GM21528 (cell line): Measurements from ENCODE around the gene ZC3H12A.

Experiments
- ATAC-seq: cut with Tn5 transposase; IDR thresholded peaks from one replicate; pipeline ENCODE4 v1.9.1; 2021; ENCODE audit warnings: mild to moderate bottlenecking, moderate library complexity; ENCODE audit not compliant: unreplicated experiment, low FRiP score

The ZC3H12A gene

DNA sequence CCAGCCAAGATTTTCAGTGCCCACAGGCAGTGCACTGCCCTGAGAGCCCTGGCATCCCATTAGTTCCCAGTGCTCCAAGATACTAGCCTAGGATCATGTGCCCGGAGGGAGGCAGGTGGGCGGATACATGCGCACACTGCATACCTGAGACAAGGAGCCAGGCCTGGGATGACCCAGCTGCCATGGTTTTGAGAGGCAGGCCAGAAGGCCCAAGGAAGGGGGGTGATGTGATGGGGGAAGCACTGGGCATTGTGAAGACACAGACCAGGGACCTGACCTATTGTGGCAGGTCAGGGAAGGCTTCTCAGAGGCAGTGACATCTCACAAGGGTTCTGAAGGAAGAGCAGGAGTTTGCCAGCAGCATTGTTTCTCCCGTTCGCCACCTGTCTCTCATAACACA is 3.6 kb downstream of the ZC3H12A start:
- ATAC-seq: no peak

DNA sequence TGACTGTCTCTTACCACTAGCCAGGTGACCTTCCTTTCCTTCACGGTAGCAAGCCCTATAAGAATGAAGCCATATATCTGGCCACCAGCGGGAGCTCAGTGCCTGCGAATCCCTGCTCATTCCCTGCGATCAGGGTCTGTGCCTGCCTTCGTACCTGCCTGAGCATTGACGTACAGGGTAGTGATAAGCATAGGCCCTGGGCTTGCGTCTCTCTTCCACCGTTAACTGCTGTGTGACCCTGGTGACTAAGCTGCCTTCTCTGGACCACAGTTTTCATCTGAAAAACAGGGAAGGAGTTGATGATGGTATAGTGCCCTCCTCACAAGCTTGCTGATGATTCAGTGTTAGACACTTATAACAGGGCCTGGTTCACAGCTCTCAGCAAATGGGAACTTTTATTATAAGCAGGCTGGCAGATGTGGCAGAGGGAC is 4.1 kb downstream of the ZC3H12A start:
- no peak for ATAC-seq

DNA sequence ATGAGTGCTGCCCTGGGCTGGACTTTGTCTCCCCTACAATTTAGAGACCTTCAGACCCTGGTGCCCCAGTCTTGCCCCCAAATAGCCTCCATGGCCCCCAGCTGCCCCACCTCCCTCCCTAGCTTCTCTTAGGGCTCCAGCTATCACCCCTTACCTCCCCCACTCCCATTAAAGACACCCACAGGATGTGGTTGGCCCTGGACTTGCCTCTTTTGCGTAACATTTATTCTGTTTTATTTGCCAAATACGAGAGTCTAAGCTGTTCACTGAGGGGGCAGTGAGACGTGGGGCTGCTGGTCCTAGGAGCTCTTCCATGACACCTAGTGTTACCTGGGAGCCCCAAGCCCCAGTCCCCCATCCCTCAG is 4.5 kb downstream of the ZC3H12A start:
- ATAC-seq: no peak

DNA sequence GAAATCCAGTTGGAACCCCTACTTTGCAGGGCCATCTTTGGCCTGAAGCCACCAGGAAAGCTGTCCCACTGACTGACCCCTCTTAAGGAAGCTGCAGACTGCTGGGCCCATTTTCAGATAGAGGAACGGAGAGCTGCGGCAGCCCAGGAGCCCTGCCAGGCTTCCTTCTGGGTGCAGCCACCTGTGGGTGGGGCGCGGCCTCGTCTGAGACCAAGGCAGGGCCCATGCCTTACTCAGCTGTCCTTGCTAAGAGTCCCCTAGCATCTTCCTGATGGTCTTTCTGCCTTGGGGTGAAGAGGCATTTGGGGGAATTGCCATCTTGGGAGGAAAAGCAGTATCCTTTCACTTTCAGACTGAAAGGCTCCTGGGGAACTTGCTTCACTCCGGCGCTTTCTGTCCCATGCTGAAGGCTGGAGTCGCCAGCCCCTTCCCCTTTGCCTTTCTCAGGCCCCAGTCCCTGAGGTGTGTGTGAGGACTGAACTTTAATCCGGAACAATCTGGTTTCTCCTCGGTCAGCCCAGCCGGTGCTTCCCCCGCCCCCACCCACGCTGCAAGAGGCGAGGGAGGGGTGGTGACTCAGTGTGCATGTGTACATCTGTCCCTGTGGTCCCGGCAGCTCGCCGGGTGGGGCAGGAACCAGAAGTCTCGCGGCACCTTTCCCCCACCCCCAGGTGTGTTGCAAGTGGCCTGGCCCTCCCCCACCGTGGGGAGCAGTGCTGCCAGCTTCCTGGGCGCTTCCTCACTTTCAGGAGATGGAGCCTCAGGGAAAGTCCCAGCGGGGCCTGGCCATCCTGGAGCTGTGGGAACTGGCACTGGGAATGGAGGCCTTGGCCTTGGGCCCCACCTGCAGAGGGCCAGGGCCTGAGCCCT is 5.1 kb downstream of the ZC3H12A start:
- no peak for ATAC-seq

DNA sequence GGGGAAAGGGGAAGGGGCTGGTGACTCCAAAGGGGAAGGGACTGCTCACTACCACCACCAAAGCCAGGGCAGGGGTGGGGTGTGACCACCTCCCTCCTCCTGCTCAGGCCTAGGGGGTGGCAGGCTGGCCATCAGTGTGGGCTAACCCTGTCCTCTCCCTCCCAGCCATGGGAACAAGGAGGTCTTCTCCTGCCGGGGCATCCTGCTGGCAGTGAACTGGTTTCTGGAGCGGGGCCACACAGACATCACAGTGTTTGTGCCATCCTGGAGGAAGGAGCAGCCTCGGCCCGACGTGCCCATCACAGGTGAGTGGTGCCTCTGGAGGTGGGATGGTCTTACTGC is 5.7 kb downstream of the ZC3H12A start:
- no peak for ATAC-seq

DNA sequence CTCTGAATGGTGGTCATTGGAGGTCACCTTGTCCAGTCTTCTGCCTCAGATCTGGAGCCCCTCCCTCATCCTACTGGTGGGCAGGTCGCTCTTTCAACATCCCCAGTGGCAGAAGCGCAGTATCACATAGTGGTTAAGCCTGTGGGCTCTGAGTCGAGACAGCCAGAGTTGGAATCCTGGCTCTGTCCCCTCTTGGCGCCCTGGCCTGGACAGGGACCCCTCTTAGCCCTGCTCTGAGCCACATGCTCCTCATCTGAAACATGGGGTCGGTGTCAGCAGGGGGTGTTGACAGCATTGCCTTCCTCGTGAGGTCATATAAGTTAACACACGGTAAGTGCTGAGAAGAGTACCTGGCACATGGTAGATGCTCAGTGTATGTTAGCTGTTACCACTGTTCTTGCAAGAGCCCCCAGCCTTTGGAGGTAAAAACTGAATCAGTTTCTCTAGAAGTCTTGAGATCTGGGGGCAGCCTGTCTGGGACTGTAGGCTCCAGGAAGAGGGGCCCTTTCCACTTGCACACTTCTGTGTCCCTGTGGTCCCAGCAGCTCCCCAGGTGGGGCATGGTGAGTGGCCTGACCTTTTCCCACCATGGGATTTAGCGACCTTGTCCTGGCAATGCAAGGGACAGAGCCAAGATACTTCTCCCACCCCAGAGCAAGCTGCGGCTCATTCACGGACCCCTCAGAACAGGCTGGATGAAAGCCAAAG is 6.4 kb downstream of the ZC3H12A start:
- no peak for ATAC-seq

DNA sequence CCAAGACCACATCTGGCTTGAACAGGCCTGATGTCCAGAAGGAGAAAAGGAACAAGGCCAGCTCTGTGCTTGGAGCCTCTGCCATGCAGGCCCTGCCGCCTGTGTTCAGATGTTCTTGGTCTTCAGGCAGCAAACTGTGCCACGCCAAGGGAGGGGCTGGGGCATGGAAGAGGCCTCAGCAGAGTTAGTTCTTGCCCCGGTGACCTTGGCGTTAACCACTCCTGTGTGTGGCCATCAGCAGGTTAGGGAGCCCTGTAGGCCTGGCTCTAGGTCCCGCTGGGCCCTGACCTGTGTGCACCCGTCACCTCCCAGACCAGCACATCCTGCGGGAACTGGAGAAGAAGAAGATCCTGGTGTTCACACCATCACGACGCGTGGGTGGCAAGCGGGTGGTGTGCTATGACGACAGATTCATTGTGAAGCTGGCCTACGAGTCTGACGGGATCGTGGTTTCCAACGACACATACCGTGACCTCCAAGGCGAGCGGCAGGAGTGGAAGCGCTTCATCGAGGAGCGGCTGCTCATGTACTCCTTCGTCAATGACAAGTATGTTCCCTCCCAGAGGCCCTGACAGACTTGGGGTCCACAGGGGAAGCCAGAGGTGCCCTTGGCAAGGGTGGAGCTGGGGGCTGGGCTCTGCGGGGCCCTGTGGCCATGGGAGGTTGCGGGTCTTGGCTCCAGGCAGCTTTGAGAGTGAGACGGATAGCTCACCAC is 7.1 kb downstream of the ZC3H12A start:
- ATAC-seq: no peak

DNA sequence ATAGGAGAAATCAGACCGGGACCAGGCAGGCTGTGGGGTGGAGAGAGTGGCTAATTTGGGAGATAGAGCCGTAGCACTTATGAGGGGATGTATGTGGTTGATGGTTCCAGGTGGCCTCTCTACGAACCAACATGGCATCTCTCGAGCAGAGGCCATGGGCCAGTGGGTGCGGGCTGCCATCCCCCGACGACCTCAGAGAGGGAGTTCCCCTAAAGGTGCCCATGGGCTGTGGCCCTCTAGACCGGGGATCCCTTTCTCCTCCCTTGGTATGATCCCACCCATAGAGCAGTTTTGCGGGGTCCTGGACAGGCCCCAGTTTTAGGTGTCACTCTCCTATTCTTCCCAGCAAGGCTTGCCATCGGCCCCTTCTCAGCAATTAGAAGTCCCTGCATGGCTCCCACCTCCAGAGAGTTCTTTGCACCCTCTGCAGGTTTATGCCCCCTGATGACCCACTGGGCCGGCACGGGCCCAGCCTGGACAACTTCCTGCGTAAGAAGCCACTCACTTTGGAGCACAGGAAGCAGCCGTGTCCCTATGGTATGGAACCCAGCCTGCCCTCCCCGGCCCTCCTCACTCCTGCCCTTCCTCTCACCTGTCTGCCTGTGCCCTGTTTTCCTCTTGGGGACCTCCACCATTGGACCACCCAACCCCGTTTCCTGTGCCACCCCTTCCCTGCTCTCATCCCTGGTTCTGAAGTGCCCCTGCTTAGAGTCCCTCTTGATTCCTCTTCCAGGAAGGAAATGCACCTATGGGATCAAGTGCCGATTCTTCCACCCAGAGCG is 7.8 kb downstream of the ZC3H12A start:
- no peak for ATAC-seq

DNA sequence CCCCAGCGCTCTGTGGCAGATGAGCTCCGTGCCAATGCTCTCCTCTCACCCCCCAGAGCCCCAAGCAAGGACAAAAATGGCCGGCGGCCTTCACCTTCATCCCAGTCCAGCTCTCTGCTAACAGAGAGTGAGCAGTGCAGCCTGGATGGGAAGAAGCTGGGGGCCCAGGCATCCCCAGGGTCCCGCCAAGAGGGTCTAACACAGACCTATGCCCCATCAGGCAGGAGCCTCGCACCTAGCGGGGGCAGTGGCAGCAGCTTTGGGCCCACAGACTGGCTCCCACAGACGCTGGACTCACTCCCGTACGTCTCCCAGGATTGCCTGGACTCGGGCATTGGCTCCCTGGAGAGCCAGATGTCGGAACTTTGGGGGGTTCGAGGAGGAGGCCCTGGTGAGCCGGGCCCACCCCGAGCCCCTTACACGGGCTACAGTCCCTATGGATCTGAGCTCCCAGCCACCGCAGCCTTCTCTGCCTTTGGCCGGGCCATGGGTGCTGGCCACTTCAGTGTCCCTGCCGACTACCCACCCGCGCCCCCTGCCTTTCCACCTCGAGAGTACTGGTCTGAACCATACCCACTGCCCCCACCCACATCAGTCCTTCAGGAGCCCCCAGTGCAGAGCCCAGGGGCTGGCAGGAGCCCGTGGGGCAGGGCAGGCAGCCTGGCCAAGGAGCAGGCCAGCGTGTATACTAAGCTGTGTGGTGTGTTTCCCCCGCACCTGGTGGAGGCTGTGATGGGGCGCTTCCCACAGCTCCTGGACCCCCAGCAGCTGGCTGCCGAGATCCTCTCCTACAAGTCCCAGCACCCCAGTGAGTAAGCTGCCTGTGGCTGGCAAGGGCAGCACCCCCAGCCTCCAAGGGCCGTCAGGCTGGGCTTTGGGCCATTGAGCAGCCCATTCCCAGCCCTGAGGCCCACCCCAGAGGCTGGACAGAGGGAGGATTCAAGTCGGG is 8.7 kb downstream of the ZC3H12A start:
- ATAC-seq: no peak

DNA sequence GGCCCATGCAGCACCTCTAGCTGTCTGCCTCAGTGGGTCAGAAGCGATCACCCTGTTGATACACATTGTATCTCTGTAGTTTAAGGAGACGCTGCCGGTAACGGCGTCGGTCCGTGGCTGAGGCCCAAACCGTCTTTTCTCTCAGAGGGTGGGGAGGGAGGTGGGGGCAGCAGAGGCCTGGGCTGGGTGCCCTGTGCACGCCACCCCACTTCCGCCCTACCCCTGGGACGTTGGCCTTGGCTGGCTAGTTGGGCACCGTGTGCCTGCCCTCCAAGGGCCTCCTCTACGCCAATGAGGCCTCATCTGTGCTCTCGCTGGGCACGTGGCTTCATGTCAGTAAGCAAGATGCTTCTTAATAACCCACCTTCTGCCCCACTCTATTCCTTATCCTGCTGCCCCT is 9.4 kb downstream of the ZC3H12A start:
- ATAC-seq: no peak

DNA sequence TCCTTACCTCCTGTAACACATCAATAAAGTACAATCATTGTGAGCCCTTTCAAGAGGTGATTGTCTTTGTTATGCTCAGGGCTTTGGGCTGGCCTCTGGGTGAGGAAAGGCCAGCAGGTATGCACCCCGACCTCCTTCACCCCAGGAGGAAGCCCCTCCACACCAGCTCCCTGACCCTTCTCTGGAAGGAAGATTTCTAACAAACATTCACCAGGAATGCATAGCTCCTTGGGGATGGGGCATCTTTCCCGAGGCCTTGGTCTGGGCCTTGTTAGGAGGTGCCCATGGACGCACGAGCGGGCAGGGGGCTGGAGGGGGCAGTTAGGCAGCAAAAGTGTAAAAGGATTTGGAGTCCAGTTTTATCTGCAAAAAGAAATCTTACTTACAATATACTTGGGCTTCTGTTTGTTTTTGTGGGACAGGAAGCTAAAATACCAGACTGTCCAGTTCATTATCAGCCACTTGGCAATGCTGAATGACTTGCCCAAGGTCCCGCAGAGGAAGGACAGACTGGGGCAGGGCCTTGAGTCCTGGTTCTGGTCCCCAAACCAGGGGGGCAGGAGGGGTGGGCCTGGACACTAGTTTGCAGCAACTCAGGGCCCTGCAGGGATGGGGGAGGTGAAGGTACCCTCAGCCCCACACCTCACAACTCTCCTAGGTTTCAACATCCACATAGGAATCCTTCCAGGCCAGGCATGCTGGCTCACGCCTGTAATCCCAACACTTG is 10.1 kb downstream of the ZC3H12A start:
- ATAC-seq: no peak

DNA sequence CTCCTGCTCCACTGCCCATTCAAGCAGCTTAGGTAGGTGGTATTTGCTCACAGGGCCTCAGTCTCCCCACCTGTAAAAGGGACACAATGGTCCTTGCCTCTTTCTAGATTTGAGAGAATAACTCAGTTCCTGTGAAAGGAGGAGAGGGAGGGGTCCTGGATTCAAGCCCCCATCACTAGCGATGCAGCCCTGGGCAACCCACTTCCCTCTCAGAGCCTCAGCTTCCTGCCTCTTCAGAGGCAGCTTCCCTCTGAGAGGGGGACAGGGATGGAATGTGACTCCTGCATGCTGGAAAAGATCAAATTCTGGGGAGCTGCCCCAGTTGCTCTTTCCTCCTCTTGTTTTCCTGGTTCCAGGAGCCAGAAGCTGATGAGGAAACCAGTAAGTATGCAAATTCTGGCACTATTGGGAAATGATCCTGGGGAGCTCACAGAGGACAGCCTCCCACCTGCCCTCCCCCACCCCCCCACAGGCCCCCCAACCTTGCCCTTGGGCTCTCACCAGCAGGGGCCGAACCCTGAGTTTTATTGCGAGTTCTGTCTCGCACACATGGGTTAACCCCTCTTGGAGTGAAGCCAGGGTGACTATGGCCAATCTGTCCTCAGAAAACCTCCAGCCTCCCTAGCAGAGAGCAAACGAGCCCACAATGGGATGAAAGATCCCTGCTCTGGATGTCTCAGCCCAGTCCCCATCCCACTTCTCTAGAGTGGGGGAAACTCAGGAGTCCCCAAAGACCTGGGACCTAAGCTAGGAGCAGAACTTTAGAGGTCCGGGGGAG is 11.7 kb downstream of the ZC3H12A start:
- no peak for ATAC-seq

DNA sequence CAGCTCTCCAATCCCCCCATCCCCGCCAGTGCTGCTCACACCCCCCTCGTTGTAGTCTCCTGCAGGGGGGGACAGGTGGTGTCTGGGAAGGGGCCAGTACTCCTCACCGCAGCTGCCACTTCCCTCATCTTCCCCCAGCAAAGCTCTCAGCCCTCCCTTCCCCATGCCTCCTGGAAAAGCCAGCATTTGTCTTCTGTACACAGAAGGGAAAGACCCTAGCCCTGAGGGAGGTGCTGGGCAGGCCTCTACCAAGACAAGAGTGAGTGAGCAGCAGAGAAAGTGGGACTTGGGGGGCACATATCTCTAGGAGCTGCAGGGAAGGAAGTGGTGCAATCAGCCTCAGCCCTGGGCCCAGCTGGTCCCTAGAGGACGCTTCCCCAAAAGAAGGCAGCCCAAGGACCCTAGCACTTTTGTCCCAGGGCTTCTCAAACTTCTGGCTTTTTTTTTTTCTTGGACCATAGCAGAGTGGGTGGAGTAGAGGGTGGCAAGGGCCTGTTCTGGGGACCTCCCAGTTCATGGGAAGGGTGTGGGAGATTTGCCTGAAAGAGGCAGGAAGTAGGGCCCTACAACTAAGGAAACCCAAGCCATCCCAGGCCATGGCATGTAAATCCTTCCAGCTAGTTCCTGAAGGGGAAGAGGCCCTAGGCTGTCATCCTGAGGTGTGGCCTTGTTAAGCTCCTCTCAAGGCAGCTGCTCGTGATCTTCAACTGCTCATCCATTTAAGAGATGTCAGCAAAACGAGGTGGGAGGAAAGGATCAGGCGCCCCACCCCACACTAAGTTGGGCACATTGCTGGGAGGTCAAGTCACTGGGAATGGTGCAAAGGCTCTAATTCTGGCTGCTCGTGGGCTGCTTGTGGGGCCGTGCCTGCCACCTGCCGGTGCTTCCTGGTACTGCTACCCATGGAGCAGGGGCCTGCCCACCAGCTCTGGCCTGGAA is 12.6 kb downstream of the ZC3H12A start:
- no peak for ATAC-seq

DNA sequence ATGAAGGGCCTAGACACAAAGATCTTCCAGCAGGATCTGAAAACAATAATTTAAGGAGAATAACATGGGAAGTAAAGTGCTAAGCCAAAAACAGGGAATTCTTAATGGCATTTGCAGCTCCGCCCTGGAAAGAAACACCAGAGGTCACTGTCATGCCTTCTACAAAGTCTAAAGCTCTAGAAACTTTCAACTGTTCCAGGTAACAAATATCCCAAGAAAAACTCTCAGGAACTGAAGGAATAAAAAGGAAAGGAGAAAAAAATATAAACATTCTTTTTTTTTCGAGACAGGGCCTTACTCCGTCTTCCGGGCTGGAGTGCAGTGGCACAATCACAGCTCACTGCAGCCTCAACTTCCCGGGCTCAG is 13.2 kb downstream of the ZC3H12A start:
- ATAC-seq: no peak

DNA sequence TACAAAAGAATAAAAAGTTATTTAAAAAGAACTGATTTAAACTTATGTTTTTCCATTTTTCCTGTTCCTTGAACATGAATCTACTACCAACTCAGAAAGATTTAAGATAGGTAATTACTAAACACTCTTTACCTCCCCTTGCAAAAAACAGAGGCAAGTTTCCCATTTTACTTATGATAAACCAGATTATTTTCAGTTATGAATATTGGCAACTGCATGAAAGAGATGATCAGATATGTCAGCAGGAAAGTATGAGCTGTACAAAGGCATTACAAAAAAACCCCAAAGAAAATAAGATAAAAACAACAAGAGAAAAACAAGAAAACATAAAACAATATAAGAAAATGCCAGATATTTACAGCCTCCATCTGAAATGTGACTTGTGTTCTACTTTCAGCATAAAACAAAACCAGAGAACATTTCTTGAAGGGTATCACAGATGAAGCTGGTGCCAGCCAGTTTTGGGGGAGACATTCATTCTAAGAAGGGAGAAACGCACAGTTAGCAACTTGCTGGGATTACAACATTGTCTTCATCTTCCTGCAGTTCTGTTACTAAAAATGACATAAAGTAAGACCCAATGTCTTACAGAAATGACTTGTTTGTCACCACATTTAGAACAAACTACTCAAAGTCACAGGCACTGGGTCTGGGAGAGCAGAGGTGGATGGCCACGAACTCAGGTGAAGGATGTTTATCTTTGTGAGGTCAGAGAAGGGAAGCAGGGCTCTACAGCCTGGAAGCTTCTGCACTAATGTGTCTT is 19.1 kb downstream of the ZC3H12A start:
- no peak for ATAC-seq

DNA sequence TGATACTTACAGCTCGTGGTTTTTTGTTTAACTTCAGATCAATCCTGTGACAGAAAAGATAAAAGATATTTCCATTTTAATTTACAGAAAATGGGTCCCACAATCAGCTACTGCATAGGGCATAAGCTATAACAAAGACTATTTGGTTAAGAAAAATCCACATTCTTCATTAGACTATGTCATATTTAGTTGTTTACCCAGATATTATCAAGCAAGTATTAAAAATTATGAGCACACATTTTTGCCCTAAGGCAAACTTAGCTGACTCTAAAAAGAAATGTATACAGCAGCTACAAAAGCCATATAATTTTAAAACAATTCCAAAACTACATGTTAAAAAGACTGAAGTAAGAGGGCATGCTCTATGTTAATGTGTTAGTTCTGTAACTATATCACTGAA is 21.5 kb downstream of the ZC3H12A start:
- no peak for ATAC-seq

DNA sequence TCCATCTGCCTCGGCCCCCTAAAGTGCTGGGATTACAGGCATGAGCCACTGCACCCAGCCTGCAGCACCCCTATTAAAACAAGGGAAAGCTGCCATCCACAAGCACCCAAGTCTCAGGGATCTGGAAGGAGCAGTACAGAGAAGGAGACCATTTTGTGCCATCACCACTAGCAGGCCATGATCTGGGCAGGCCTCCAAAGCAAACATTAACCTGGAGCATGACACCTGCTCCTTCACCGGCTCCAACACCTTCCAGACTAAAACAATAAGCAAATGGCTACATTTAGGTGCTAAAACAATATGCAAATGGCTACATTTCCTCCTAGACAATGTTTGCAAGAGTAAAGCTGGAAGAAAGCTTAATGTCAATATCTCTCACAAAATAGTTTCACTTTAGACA is 23.5 kb downstream of the ZC3H12A start:
- no peak for ATAC-seq
